IPS DF 19.7 (cell line): Measurements from ENCODE around the gene NEUROG1.

Experiments
- DNase-seq: peaks from one replicate; pipeline ENCODE4 v3.0.0-alpha.2; 2013; ENCODE audit warnings: low read depth, low spot score

The NEUROG1 gene

GRCh38 chr5:135493406-135494180 is 42.2 kb downstream of the NEUROG1 start:
- DNase-seq, result no peak

GRCh38 chr5:135492319-135492626 is 43.5 kb downstream of the NEUROG1 start:
- DNase-seq, result no peak

- DNase-seq, result no peak
These were observed 44.0 kb downstream of the NEUROG1 start for GRCh38 chr5:135491552-135492318.

GRCh38 chr5:135491038-135491551 is 44.7 kb downstream of the NEUROG1 start:
- DNase-seq, result no peak

- DNase-seq, result no peak
These were observed 45.3 kb downstream of the NEUROG1 start for GRCh38 chr5:135490245-135491037.

GRCh38 chr5:135489466-135490244 is 46.1 kb downstream of the NEUROG1 start:
- no peak for DNase-seq

GRCh38 chr5:135488727-135489465 is 46.9 kb downstream of the NEUROG1 start:
- no peak for DNase-seq

- DNase-seq, result no peak
These were observed 47.8 kb downstream of the NEUROG1 start for GRCh38 chr5:135487839-135488514.

- no peak for DNase-seq
These were observed 48.7 kb downstream of the NEUROG1 start for GRCh38 chr5:135487037-135487395.

GRCh38 chr5:135486131-135487036 is 49.4 kb downstream of the NEUROG1 start:
- no peak for DNase-seq

GRCh38 chr5:135484674-135485086 is 51.1 kb downstream of the NEUROG1 start:
- DNase-seq, result no peak
